Measurements from ENCODE around the gene HDDC2.
A peak's percentile ranks its signal among the peaks of the same experiment; 100 is the strongest.

HDDC2 gene

DNA sequence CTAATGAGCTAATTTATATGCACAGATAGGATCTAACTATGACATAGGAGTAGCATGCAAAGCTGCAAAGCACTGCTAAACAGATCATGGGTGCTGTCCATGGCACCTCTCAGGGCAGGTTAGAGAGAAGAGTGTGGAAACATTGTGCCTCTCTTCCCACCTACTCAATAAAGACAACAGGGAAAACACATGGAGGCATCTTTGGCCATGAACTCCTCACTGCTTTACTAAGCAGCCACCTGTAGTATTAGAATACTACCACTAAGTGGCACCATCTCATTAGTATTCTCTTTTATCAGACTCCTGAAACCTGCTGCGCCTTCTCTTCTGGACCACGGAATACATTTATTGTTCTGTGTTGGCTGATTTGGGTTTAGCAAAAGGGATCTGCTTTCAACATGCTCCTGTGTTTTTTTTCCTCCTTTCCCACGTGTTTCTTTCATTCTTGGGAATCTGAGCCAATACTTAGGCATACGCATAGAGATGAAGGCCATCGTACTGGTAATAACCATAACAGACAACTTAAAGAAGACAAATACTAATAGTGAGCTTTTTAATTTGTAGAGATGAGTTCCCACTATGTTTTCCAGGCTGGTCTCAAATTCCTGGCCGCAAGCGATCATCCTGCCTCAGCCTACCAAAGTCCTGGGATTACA lies 9.4 kb upstream of the HDDC2 start:
- no peak overlapping the region for H2AK5ac ChIP-seq (ENCODE audit: low read length)
- no peaks in the 10 kb centered on the region for H3K4me1 ChIP-seq (ENCODE audit: control insufficient read depth, low read depth, low read length)
- no CpG with 5 or more reads among the region's 7 CpGs for WGBS (ENCODE audit: extremely low coverage, insufficient coverage, low lambda C conversion rate)
- no peak overlapping the region for H4K5ac ChIP-seq (ENCODE audit: low read length)
- no peak overlapping the region for H3K23ac ChIP-seq (ENCODE audit: low read length)
- H3K36me3 ChIP-seq (ENCODE audit: control insufficient read depth, insufficient read depth, low read length), result no peaks in the 10 kb centered on the region
- H2BK5ac ChIP-seq (ENCODE audit: low read length), result no peak overlapping the region
- H3K27me3 ChIP-seq (ENCODE audit: insufficient read depth, low read length, poor library complexity), result no peaks in the 10 kb centered on the region
- H3K4me2 ChIP-seq (ENCODE audit: low read length), result no peak overlapping the region
- no peak overlapping the region for H2BK120ac ChIP-seq (ENCODE audit: low read depth, low read length)
- no peak overlapping the region for H3K56ac ChIP-seq (ENCODE audit: low read length)
- H3K79me2 ChIP-seq (ENCODE audit: control insufficient read depth, insufficient read depth, low read length), result no peaks in the 10 kb centered on the region
- H3K4ac ChIP-seq (ENCODE audit: low read depth, low read length), result no peak overlapping the region
- no peaks in the 10 kb centered on the region for H3K79me1 ChIP-seq (ENCODE audit: low read length)
- H3K4me3 ChIP-seq (ENCODE audit: low read length), result no peak overlapping the region
- H2BK15ac ChIP-seq (replicated peaks; ENCODE audit: low read depth), result no peak overlapping the region
- H3K18ac ChIP-seq (ENCODE audit: low read length), result no peak overlapping the region
- H3K9ac ChIP-seq (ENCODE audit: low read length), result no peak overlapping the region
- no peak overlapping the region for H4K8ac ChIP-seq (ENCODE audit: low read depth, low read length)
- DNase-seq, result peak; percentile 81
- H3K27ac ChIP-seq (ENCODE audit: low read depth, low read length), result no peak overlapping the region

- no peak overlapping the region for H2BK120ac ChIP-seq (ENCODE audit: low read depth, low read length)
- no peak overlapping the region for H3K4me2 ChIP-seq (ENCODE audit: low read length)
- H3K9ac ChIP-seq (ENCODE audit: low read length), result no peak overlapping the region
- no peak overlapping the region for H4K5ac ChIP-seq (ENCODE audit: low read length)
- H3K4me3 ChIP-seq (ENCODE audit: low read length), result no peak overlapping the region
- no peak overlapping the region for H3K23ac ChIP-seq (ENCODE audit: low read length)
- H3K79me1 ChIP-seq (ENCODE audit: low read length), result no peaks in the 10 kb centered on the region
- H3K27me3 ChIP-seq (ENCODE audit: insufficient read depth, low read length, poor library complexity), result no peaks in the 10 kb centered on the region
- H4K8ac ChIP-seq (ENCODE audit: low read depth, low read length), result no peak overlapping the region
- H3K79me2 ChIP-seq (ENCODE audit: control insufficient read depth, insufficient read depth, low read length), result no peaks in the 10 kb centered on the region
- H3K36me3 ChIP-seq (ENCODE audit: control insufficient read depth, insufficient read depth, low read length), result no peaks in the 10 kb centered on the region
- no peak overlapping the region for H3K27ac ChIP-seq (ENCODE audit: low read depth, low read length)
- H3K56ac ChIP-seq (ENCODE audit: low read length), result no peak overlapping the region
- no peak overlapping the region for H2BK5ac ChIP-seq (ENCODE audit: low read length)
- H3K18ac ChIP-seq (ENCODE audit: low read length), result no peak overlapping the region
- DNase-seq, result no peak
- H3K4ac ChIP-seq (ENCODE audit: low read depth, low read length), result no peak overlapping the region
- WGBS (ENCODE audit: extremely low coverage, insufficient coverage, low lambda C conversion rate), result no CpG with 5 or more reads among the region's 6 CpGs
- H2BK15ac ChIP-seq (replicated peaks; ENCODE audit: low read depth), result no peak overlapping the region
- H3K4me1 ChIP-seq (ENCODE audit: control insufficient read depth, low read depth, low read length), result no peaks in the 10 kb centered on the region
- H2AK5ac ChIP-seq (ENCODE audit: low read length), result no peak overlapping the region
These were observed 6.3 kb upstream of the HDDC2 start for GRCh38 chr6:125307964-125308615.

DNA sequence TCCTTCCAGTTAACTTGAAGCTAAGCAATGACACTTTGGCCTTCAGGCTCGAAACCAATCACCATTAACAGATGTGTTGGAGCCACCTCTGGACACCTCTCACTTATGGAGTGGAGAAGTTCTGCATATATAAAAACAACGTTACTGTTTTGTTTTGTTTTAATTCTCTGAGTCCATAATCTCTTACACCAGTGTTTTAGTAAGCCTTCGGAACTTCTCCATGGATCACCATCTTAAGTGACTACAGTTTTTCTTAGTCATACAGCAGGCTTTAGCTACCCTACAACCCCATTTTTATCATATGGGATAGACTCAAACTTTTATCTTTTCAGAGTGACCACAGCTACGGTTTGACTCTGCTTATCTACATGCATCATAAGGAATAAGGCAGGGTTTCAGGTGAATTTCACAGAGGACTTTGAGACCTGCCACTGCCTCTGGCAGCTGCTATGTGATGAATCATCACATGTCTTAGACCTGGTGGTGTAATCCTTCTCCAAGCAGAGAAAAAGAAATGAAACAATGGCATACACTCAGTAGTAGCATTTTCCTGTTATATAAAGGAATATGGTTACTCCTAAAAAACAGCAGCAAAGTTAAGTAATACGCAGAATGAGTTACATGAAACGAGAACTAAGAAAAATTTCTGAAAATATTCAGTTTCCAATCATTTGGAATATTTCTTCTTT lies 5.5 kb upstream of the HDDC2 start:
- peak; percentile 29 for DNase-seq
- H3K23ac ChIP-seq (ENCODE audit: low read length), result no peak overlapping the region
- H2BK5ac ChIP-seq (ENCODE audit: low read length), result no peak overlapping the region
- H3K36me3 ChIP-seq (ENCODE audit: control insufficient read depth, insufficient read depth, low read length), result no peaks in the 10 kb centered on the region
- no peak overlapping the region for H3K18ac ChIP-seq (ENCODE audit: low read length)
- no peak overlapping the region for H3K4me3 ChIP-seq (ENCODE audit: low read length)
- no peak overlapping the region for H2BK15ac ChIP-seq (replicated peaks; ENCODE audit: low read depth)
- no peak overlapping the region for H3K56ac ChIP-seq (ENCODE audit: low read length)
- no peak overlapping the region for H4K5ac ChIP-seq (ENCODE audit: low read length)
- no peak overlapping the region for H3K4me2 ChIP-seq (ENCODE audit: low read length)
- no peaks in the 10 kb centered on the region for H3K4me1 ChIP-seq (ENCODE audit: control insufficient read depth, low read depth, low read length)
- no peak overlapping the region for H3K4ac ChIP-seq (ENCODE audit: low read depth, low read length)
- no CpG with 5 or more reads among the region's 6 CpGs for WGBS (ENCODE audit: extremely low coverage, insufficient coverage, low lambda C conversion rate)
- no peaks in the 10 kb centered on the region for H3K79me2 ChIP-seq (ENCODE audit: control insufficient read depth, insufficient read depth, low read length)
- H3K27ac ChIP-seq (ENCODE audit: low read depth, low read length), result no peak overlapping the region
- no peak overlapping the region for H2AK5ac ChIP-seq (ENCODE audit: low read length)
- no peak overlapping the region for H2BK120ac ChIP-seq (ENCODE audit: low read depth, low read length)
- H3K27me3 ChIP-seq (ENCODE audit: insufficient read depth, low read length, poor library complexity), result no peaks in the 10 kb centered on the region
- H3K9ac ChIP-seq (ENCODE audit: low read length), result no peak overlapping the region
- no peaks in the 10 kb centered on the region for H3K79me1 ChIP-seq (ENCODE audit: low read length)
- H4K8ac ChIP-seq (ENCODE audit: low read depth, low read length), result no peak overlapping the region

DNA sequence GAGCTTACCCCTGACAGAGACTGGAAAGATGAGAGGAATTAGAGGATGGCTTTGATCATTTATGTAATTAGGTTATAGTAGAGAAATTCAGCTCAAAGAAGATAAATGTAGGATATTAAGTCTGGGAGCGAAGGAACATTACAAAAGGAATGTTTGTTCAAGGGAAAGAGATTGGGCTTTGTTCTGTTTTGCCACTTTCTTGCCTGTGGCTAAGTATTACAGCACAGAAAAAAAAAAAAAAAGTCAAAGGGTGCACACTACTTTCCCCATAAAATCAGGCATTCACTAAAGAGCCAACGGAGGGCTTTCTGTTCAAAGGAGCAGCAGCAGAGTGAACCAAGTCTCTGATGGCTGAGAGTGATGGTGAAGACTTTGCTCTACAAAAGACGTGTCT lies 5.0 kb upstream of the HDDC2 start:
- Histone ChIP-seq H2AK5ac (ENCODE audit: low read length) (no peak overlapping the region), H3K4me3 (ENCODE audit: low read length) (no peak overlapping the region), H2BK15ac (replicated peaks; ENCODE audit: low read depth) (no peak overlapping the region), H3K79me1 (ENCODE audit: low read length) (no peaks in the 10 kb centered on the region), H3K4me2 (ENCODE audit: low read length) (no peak overlapping the region), H2BK120ac (ENCODE audit: low read depth, low read length) (no peak overlapping the region), H2BK5ac (ENCODE audit: low read length) (no peak overlapping the region), H4K8ac (ENCODE audit: low read depth, low read length) (no peak overlapping the region), H3K9ac (ENCODE audit: low read length) (no peak overlapping the region), H3K4me1 (ENCODE audit: control insufficient read depth, low read depth, low read length) (no peaks in the 10 kb centered on the region), H3K23ac (ENCODE audit: low read length) (no peak overlapping the region), H3K79me2 (ENCODE audit: control insufficient read depth, insufficient read depth, low read length) (no peaks in the 10 kb centered on the region), H3K56ac (ENCODE audit: low read length) (no peak overlapping the region), H3K27ac (ENCODE audit: low read depth, low read length) (no peak overlapping the region), H4K5ac (ENCODE audit: low read length) (no peak overlapping the region), H3K4ac (ENCODE audit: low read depth, low read length) (no peak overlapping the region), H3K18ac (ENCODE audit: low read length) (no peak overlapping the region), H3K36me3 (ENCODE audit: control insufficient read depth, insufficient read depth, low read length) (no peaks in the 10 kb centered on the region), H3K27me3 (ENCODE audit: insufficient read depth, low read length, poor library complexity) (no peaks in the 10 kb centered on the region)
- no peak for DNase-seq
- no CpG with 5 or more reads among the region's 3 CpGs for WGBS (ENCODE audit: extremely low coverage, insufficient coverage, low lambda C conversion rate)

- WGBS (ENCODE audit: extremely low coverage, insufficient coverage, low lambda C conversion rate), result no CpG with 5 or more reads among the region's 3 CpGs
- Histone ChIP-seq H2BK120ac (ENCODE audit: low read depth, low read length) (no peak overlapping the region), H3K4me1 (ENCODE audit: control insufficient read depth, low read depth, low read length) (no peaks in the 10 kb centered on the region), H2AK5ac (ENCODE audit: low read length) (no peak overlapping the region), H3K4ac (ENCODE audit: low read depth, low read length) (no peak overlapping the region), H3K18ac (ENCODE audit: low read length) (no peak overlapping the region), H3K56ac (ENCODE audit: low read length) (no peak overlapping the region), H3K9ac (ENCODE audit: low read length) (no peak overlapping the region), H3K23ac (ENCODE audit: low read length) (no peak overlapping the region), H3K79me2 (ENCODE audit: control insufficient read depth, insufficient read depth, low read length) (peaks cover 6% of the 10 kb centered on the region), H3K4me3 (ENCODE audit: low read length) (no peak overlapping the region), H3K36me3 (ENCODE audit: control insufficient read depth, insufficient read depth, low read length) (no peaks in the 10 kb centered on the region), H2BK15ac (replicated peaks; ENCODE audit: low read depth) (no peak overlapping the region), H4K5ac (ENCODE audit: low read length) (no peak overlapping the region), H3K4me2 (ENCODE audit: low read length) (no peak overlapping the region), H3K27ac (ENCODE audit: low read depth, low read length) (no peak overlapping the region), H4K8ac (ENCODE audit: low read depth, low read length) (no peak overlapping the region), H2BK5ac (ENCODE audit: low read length) (no peak overlapping the region), H3K27me3 (ENCODE audit: insufficient read depth, low read length, poor library complexity) (no peaks in the 10 kb centered on the region), H3K79me1 (ENCODE audit: low read length) (peaks cover under 1% of the 10 kb centered on the region)
- DNase-seq, result no peak
These were observed 3.3 kb upstream of the HDDC2 start for GRCh38 chr6:125304970-125305660.
